Measurements from ENCODE around the gene RNF213. TPM values are rescaled to one million over a fixed set of nuclear protein-coding genes. Genes with fewer than 3 reads are reported as not detected.

RNF213 gene
- total RNA-seq, 1 experiment from 2014 or later, result 44.5 TPM

- TF ChIP-seq CTCF (IDR thresholded peaks at IDR 0.05 in 2 of 3, conservative IDR thresholded peaks at IDR 0.05 in 1 of 3; ENCODE audit: borderline replicate concordance in 1 of 3, insufficient read depth in 1 of 3, low read depth in 2 of 3, low read length in 2 of 3) (no peak), RAD21 (IDR thresholded peaks at IDR 0.05; ENCODE audit: low read depth) (no peak)
Observed at GRCh38 chr17:80353718-80354275, 93.1 kb downstream of the RNF213 start (continued).

GRCh38 chr17:80354336-80354735, 93.7 kb downstream of the RNF213 start:
- no peak for TF ChIP-seq REST (IDR thresholded peaks at IDR 0.05; ENCODE audit: low read depth)
- TF ChIP-seq POLR2A (IDR thresholded peaks at IDR 0.05; ENCODE audit: borderline replicate concordance, extremely low read depth, insufficient read depth, insufficient read length), result no peak
- no peak for TF ChIP-seq SIN3A (IDR thresholded peaks at IDR 0.05; ENCODE audit: low read depth)
- Histone ChIP-seq H3K4me2 (ENCODE audit: low read length) (no peak overlapping the region), H4K20me1 (ENCODE audit: insufficient read depth) (no peaks in the 10 kb centered on the region), H3K27ac (ENCODE audit: low read depth, low read length) (no peak overlapping the region), H3K79me2 (ENCODE audit: insufficient read depth, low read length) (no peaks in the 10 kb centered on the region), H3K27me3 (ENCODE audit: insufficient read depth, low read length) (no peaks in the 10 kb centered on the region), H2AFZ (ENCODE audit: low read depth, low read length, poor library complexity, severe bottlenecking) (no peak overlapping the region), H3K36me3 (ENCODE audit: control insufficient read depth in 1 of 2, insufficient read depth in 2 of 2, low read length in 2 of 2) (peaks cover 4 to 15% of the 10 kb centered on the region in 2 experiments; a peak in 3 of 4 replicates), H3K9me3 (ENCODE audit: control insufficient read depth in 1 of 2, insufficient read depth in 1 of 2, low read depth in 1 of 2, low read length in 2 of 2) (no peaks in the 10 kb centered on the region), H3K4me3 (replicated peaks in 1 of 2; ENCODE audit: low read depth in 1 of 2, low read length in 2 of 2) (no peak overlapping the region), H3K4me1 (ENCODE audit: control insufficient read depth in 1 of 2, insufficient read depth in 2 of 2, low read length in 2 of 2) (no peaks in the 10 kb centered on the region), H3K9ac (ENCODE audit: low read length) (no peak overlapping the region), H3K9me2 (ENCODE audit: insufficient read depth) (no peaks in the 10 kb centered on the region)
- ChIA-PET RAD21 (ENCODE audit: low non-redundant PET in 1 of 2, low total read pairs in 2 of 2, uncharacterized antibody in 2 of 2, unreplicated experiment in 2 of 2) (no interaction called here), CTCF (no interaction called here), POLR2A (no interaction called here)
- no TSS peak for BruUV-seq (replicated peaks)
- intact Hi-C loops (cut with micrococcal nuclease), result no loop called here
- DNase-seq (ENCODE audit: low read depth, low spot score), result no peak
- ATAC-seq, result no peak
